NCI-H2227 (cell line): ENCODE data around the gene AKAP13.
A peak's percentile ranks its signal among the peaks of the same experiment; 100 is the strongest.

Experiments
- DNase-seq: peaks from one replicate; lab custom pipeline; 2025; ENCODE audit not compliant: unreplicated experiment; lab: John Stamatoyannopoulos, UW

Gene AKAP13

DNA sequence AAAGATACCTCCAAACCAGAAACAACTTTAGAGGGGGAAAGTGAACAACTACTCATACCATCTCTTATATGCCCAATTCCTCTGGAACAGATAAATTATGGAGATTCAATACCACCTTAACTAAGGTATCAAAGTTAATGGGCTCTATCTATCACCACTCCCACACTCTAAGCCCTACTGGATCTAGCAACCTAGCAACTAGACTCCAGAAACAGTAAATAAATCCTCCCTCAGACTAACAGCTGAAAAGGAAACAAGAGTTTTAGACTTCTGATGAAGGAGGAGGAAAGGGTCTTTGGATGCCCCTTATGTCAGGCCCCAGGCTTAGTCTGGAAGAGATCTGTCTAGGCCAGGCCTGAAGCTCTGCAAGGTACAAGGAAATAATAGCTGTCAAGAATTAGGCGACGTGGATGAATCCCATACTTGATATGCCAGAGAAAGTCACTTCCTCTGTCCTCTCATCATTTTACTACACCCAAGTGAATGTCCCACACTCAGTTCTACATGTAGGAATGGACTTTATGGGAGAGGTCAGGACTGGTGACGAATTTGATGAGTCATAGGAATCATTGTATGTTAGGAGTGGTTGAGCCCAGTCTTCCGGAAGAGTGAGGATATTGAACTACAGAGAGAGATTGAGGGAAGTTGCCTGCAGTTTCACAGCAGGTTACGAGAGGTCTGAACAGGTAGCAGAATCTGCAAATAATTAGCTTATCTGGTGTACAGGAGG, 113.8 kb downstream of the AKAP13 start:
- DNase-seq, result no peak

- DNase-seq, result no peak
Measured at GRCh38 chr15:85495096-85495495, 114.7 kb downstream of the AKAP13 start.

GRCh38 chr15:85495544-85495943, 115.1 kb downstream of the AKAP13 start:
- no peak for DNase-seq

DNA sequence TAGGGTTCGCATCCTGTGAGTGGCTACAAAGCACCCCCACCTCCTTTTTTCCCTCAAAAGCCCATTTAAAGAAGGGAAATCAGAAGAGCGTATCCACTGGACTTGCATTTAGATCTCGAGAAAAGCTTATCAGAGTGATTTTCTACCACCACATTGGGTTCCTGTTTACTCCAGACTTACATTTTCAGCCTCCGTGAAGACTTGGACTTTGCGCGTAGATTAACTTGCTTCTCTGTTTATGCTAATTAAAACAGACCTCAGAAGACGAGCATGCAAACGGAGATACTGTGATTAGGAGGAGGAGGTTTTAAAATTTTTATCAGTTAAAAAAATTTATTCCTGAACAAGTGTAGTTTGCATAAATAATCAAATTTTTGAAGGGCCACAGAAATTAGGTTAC, 115.7 kb downstream of the AKAP13 start:
- no peak for DNase-seq

DNA sequence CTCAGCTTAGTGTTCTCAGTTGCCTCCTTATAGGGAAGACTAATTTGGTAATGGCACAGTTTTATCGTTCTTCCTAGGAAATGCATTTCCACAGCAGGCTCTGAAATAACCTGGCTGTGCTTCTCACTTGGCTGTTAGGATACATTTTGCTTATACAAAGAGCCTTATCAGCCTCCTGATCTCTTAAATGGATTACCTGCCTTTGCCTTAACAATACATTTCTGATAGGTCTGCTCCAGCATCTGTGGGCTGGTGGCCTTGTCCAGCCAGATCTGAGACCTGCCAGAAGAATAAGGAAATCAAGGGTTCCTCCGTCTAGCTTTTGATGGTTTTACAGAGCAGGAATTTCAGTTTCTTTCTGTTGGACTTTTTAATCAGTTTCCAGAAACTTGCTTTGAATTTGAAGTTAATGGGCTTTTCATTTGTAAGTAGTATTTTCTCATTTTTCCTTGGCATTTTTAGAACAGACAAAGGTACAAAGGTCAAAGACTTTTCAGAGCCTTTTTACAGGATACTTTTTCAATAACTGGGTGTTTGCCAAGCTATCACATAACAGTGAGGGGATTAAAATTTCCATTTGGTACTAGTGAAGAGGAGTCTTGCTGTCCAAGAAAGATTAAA, 116.3 kb downstream of the AKAP13 start:
- DNase-seq, result no peak

GRCh38 chr15:85497172-85497569, 116.8 kb downstream of the AKAP13 start:
- no peak for DNase-seq

GRCh38 chr15:85498471-85498870, 118.1 kb downstream of the AKAP13 start:
- no peak for DNase-seq

- DNase-seq, result no peak
Measured at GRCh38 chr15:85499371-85499887, 119.0 kb downstream of the AKAP13 start.

- no peak for DNase-seq
Measured at GRCh38 chr15:85500060-85500708, 119.8 kb downstream of the AKAP13 start.

GRCh38 chr15:85500729-85501128, 120.3 kb downstream of the AKAP13 start:
- DNase-seq, result no peak

GRCh38 chr15:85501574-85501973, 121.2 kb downstream of the AKAP13 start:
- no peak for DNase-seq

GRCh38 chr15:85503151-85503799, 122.9 kb downstream of the AKAP13 start:
- DNase-seq, result no peak

- DNase-seq, result peak; percentile 53
Measured at GRCh38 chr15:85504749-85505676, 124.6 kb downstream of the AKAP13 start.

GRCh38 chr15:85507114-85507513, 126.7 kb downstream of the AKAP13 start:
- no peak for DNase-seq

DNA sequence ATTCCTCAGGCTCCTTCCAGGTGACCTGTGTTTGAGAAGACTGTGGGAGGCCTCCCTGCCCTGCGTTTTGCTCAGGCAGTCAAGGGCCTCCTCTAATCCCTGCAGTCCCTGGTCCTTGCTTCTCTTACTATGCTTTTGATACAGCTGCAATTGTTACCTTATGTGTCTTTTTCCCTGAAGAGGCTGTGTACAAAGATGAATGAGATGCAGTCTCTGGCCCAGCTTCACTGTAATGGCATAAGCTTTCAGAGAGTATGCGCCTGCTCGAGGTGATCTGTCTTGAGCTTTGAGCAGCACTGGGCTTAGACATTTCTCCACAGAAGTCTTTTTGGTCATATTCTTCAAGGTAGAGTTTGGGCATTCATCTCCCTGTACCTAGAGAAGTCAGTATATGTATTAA, 129.6 kb downstream of the AKAP13 start:
- DNase-seq, result no peak

DNA sequence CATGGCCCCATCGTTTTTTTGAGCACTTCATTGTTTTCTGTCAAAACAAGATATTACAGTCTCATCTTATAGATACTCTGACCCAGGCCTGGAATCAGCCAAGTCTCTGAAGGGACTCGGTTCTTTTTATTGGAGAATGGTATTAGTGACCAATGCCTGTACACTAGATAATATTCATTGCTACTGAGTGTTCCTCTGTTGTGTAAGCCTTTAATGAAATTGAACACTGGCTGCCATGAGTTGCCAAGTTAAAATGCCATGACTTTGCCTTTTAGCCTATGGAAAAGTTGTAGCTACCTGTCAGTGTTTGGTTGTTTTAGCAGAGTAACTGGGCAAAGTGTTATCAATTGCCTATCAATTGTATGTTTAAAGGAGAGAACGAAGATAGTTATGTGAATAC, 134.0 kb downstream of the AKAP13 start:
- DNase-seq, result no peak

GRCh38 chr15:85515212-85515611, 134.8 kb downstream of the AKAP13 start:
- no peak for DNase-seq

DNA sequence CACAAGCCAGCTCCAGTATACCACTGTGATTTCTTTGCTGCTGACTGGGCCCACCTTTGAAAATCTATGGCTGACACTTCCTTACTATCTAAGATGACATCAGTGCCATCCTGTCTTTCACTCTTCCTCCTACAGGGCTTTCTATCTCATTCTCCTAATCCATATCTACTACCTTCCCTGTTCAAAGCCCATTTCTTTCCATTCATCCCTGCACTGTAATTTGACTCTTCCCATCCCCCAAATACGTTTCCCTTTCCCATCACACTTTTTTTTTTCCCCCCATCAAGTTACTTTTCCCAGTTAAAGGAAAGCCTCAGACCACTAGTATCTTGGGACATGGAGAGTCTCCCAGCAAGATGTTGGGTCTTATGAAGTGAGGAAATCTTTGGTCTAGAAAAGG, 136.7 kb downstream of the AKAP13 start:
- no peak for DNase-seq

- no peak for DNase-seq
Measured at GRCh38 chr15:85518979-85519761, 138.8 kb downstream of the AKAP13 start.

GRCh38 chr15:85520650-85521049, 140.2 kb downstream of the AKAP13 start:
- DNase-seq, result no peak
